GM23338 (cell line): ENCODE results near the gene PDLIM5.

ENCODE experiments used
- CREB1 ChIP-seq: fragments of 250-450 bp; sonication (Bioruptor Pico); IDR thresholded peaks from 2 replicates; pipeline ENCODE4 v1.5.0; 2020; ENCODE audit warnings: low read depth, mild to moderate bottlenecking, moderate library complexity
- CTCF ChIP-seq, 2 experiments: fragments of 200-600 bp in 1 of 2; sonication (generic) in 1 of 2; conservative IDR thresholded peaks; 2 replicates each; pipeline versions ENCODE4 v1.5.1 to v1.6.1; 2016 to 2017; ENCODE audit warnings: antibody characterized with exemption in 2 of 2, low read depth in 2 of 2, mild to moderate bottlenecking in 2 of 2, moderate library complexity in 1 of 2
- ETS1 ChIP-seq: IDR thresholded peaks from 2 replicates; pipeline ENCODE4 v1.6.1; 2016; ENCODE audit warnings: antibody characterized with exemption
- EZH2 ChIP-seq: fragments of 200-600 bp; sonication (generic); IDR thresholded peaks from one replicate; pipeline ENCODE4 v1.8.0; 2017; ENCODE audit warnings: antibody characterized with exemption, mild to moderate bottlenecking, low read depth; ENCODE audit not compliant: unreplicated experiment
- EZH2phosphoT487 ChIP-seq: fragments of 200-600 bp; sonication (generic); IDR thresholded peaks from one replicate; pipeline ENCODE4 v1.8.1; 2018; ENCODE audit warnings: antibody characterized with exemption; ENCODE audit not compliant: unreplicated experiment
- JUNB ChIP-seq: IDR thresholded peaks from one replicate; pipeline ENCODE4 v1.6.1; 2016; ENCODE audit warnings: antibody characterized with exemption; ENCODE audit not compliant: unreplicated experiment
- NANOG ChIP-seq: IDR thresholded peaks from 2 replicates; pipeline ENCODE4 v1.6.1; 2016; ENCODE audit warnings: antibody characterized with exemption, borderline replicate concordance
- POLR2AphosphoS5 ChIP-seq: IDR thresholded peaks from 2 replicates; pipeline ENCODE4 v1.6.1; 2016; ENCODE audit warnings: antibody characterized with exemption, low read depth
- REST ChIP-seq: IDR thresholded peaks from one replicate; pipeline ENCODE4 v1.6.1; 2018; ENCODE audit warnings: antibody characterized with exemption; ENCODE audit not compliant: unreplicated experiment
- STAT1 ChIP-seq: IDR thresholded peaks from one replicate; pipeline ENCODE4 v1.6.1; 2016; ENCODE audit warnings: antibody characterized with exemption; ENCODE audit not compliant: unreplicated experiment
- ZNF114 ChIP-seq: fragments of 250-450 bp; sonication (Bioruptor Pico); IDR thresholded peaks from 2 replicates; pipeline ENCODE4 v1.5.0; 2020; ENCODE audit warnings: mild to moderate bottlenecking, moderate library complexity
- ZNF331 ChIP-seq: fragments of 250-450 bp; sonication (Bioruptor Pico); IDR thresholded peaks from 2 replicates; pipeline ENCODE4 v1.5.0; 2020; ENCODE audit warnings: low read depth, mild to moderate bottlenecking, moderate library complexity
- ZNF462 ChIP-seq: fragments of 250-450 bp; sonication (Bioruptor Pico); IDR thresholded peaks from 2 replicates; pipeline ENCODE4 v1.5.0; 2020; ENCODE audit warnings: mild to moderate bottlenecking, moderate library complexity

GRCh38 chr4:94504545-94504944 lies 52.8 kb downstream of the PDLIM5 start:
- TF ChIP-seq POLR2AphosphoS5 (no peak), CTCF (conservative IDR thresholded peaks at IDR 0.05; ENCODE audit: low read depth in 2 of 2) (no peak), EZH2 (no peak), EZH2phosphoT487 (no peak), REST (no peak), CREB1 (no peak), ZNF331 (CRISPR knock-in tag) (no peak), JUNB (no peak), ZNF114 (CRISPR knock-in tag) (no peak), NANOG (no peak), STAT1 (no peak), ZNF462 (CRISPR knock-in tag) (no peak), ETS1 (no peak)
